Measurements from ENCODE around the gene SPEG. TPM values are rescaled to one million over a fixed set of nuclear protein-coding genes. Genes with fewer than 3 reads are reported as not detected.

The SPEG gene
- total RNA-seq, 2 experiments from 2014 or later: 18.1 to 23.6 TPM

- Mint-ChIP-seq H3K9me3 (no peaks in the 10 kb centered on the region), H3K36me3 (no peaks in the 10 kb centered on the region), H3K27ac (no peak overlapping the region), H3K4me3 (no peak overlapping the region), H3K27me3 (no peaks in the 10 kb centered on the region), H3K4me1 (no peaks in the 10 kb centered on the region)
- DNase-seq: no peak
- ATAC-seq (ENCODE audit: low read depth): no peak
- POLR2A ChIA-PET: no interaction called here
Observed at GRCh38 chr2:219469186-219469724, 34.6 kb downstream of the SPEG start.

- Mint-ChIP-seq H3K27me3 (no peaks in the 10 kb centered on the region), H3K36me3 (no peaks in the 10 kb centered on the region), H3K9me3 (no peaks in the 10 kb centered on the region), H3K4me1 (no peaks in the 10 kb centered on the region), H3K27ac (peak overlapping the region; percentile 35), H3K4me3 (no peak overlapping the region)
- POLR2A ChIA-PET: no interaction called here
- DNase-seq (no peak), ATAC-seq (ENCODE audit: low read depth) (no peak)
Observed at GRCh38 chr2:219470429-219470828, 35.8 kb downstream of the SPEG start.

GRCh38 chr2:219471476-219472371, 37.1 kb downstream of the SPEG start:
- H3K36me3 Mint-ChIP-seq: no peaks in the 10 kb centered on the region
- no peak overlapping the region for H3K4me3 Mint-ChIP-seq
- ATAC-seq (ENCODE audit: low read depth) (no peak), DNase-seq (no peak)
- POLR2A ChIA-PET: no interaction called here
- H3K9me3 Mint-ChIP-seq: no peaks in the 10 kb centered on the region
- no peak overlapping the region for H3K27ac Mint-ChIP-seq
- peaks cover 2% of the 10 kb centered on the region for H3K4me1 Mint-ChIP-seq
- no peaks in the 10 kb centered on the region for H3K27me3 Mint-ChIP-seq

GRCh38 chr2:219472629-219473187, 38.1 kb downstream of the SPEG start:
- Mint-ChIP-seq H3K4me1 (peaks cover 2% of the 10 kb centered on the region), H3K9me3 (no peaks in the 10 kb centered on the region), H3K36me3 (no peaks in the 10 kb centered on the region), H3K27ac (no peak overlapping the region), H3K27me3 (no peaks in the 10 kb centered on the region), H3K4me3 (no peak overlapping the region)
- POLR2A ChIA-PET: no interaction called here
- no peak for ATAC-seq (ENCODE audit: low read depth)
- no peak for DNase-seq

- Mint-ChIP-seq H3K9me3 (no peaks in the 10 kb centered on the region), H3K27ac (no peak overlapping the region), H3K4me1 (peaks cover 2% of the 10 kb centered on the region), H3K27me3 (no peaks in the 10 kb centered on the region), H3K36me3 (no peaks in the 10 kb centered on the region), H3K4me3 (no peak overlapping the region)
- POLR2A ChIA-PET: no interaction called here
- no peak for ATAC-seq (ENCODE audit: low read depth)
- no peak for DNase-seq
Observed at GRCh38 chr2:219473511-219473910, 38.9 kb downstream of the SPEG start.

- DNase-seq (no peak), ATAC-seq (ENCODE audit: low read depth) (no peak)
- Mint-ChIP-seq H3K27me3 (no peaks in the 10 kb centered on the region), H3K4me1 (peaks cover 2% of the 10 kb centered on the region), H3K36me3 (no peaks in the 10 kb centered on the region), H3K27ac (no peak overlapping the region), H3K4me3 (no peak overlapping the region), H3K9me3 (no peaks in the 10 kb centered on the region)
- POLR2A ChIA-PET: interaction anchor here (0.7 kb wide), 1 partner anchor 53 kb away, joined by 3 read pairs; no protein-coding TSS in a partner anchor
Observed at GRCh38 chr2:219474285-219475060, 39.8 kb downstream of the SPEG start.

GRCh38 chr2:219475278-219475677, 40.6 kb downstream of the SPEG start:
- Mint-ChIP-seq H3K4me1 (peaks cover 2% of the 10 kb centered on the region), H3K9me3 (no peaks in the 10 kb centered on the region), H3K4me3 (no peak overlapping the region), H3K27ac (no peak overlapping the region), H3K36me3 (no peaks in the 10 kb centered on the region), H3K27me3 (no peaks in the 10 kb centered on the region)
- DNase-seq (no peak), ATAC-seq (ENCODE audit: low read depth) (no peak)
- POLR2A ChIA-PET: interaction anchor here (0.7 kb wide), 1 partner anchor 52 kb away, joined by 3 read pairs; no protein-coding TSS in a partner anchor

GRCh38 chr2:219475697-219476651, 41.3 kb downstream of the SPEG start:
- DNase-seq (peak; percentile 77), ATAC-seq (ENCODE audit: low read depth) (peak; percentile 67)
- Mint-ChIP-seq H3K27ac (no peak overlapping the region), H3K27me3 (no peaks in the 10 kb centered on the region), H3K9me3 (no peaks in the 10 kb centered on the region), H3K36me3 (no peaks in the 10 kb centered on the region), H3K4me3 (no peak overlapping the region), H3K4me1 (peaks cover 2% of the 10 kb centered on the region)
- POLR2A ChIA-PET: no interaction called here

- DNase-seq: no peak
- no peaks in the 10 kb centered on the region for H3K27me3 Mint-ChIP-seq
- peaks cover 2% of the 10 kb centered on the region for H3K4me1 Mint-ChIP-seq
- no peaks in the 10 kb centered on the region for H3K9me3 Mint-ChIP-seq
- no peaks in the 10 kb centered on the region for H3K36me3 Mint-ChIP-seq
- peak; percentile 13 for ATAC-seq (ENCODE audit: low read depth)
- POLR2A ChIA-PET: no interaction called here
- no peak overlapping the region for H3K4me3 Mint-ChIP-seq
- H3K27ac Mint-ChIP-seq: no peak overlapping the region
Observed at GRCh38 chr2:219476652-219477151, 42.1 kb downstream of the SPEG start.

GRCh38 chr2:219477179-219477578, 42.5 kb downstream of the SPEG start:
- DNase-seq (no peak), ATAC-seq (ENCODE audit: low read depth) (no peak)
- Mint-ChIP-seq H3K9me3 (no peaks in the 10 kb centered on the region), H3K36me3 (no peaks in the 10 kb centered on the region), H3K4me3 (no peak overlapping the region), H3K27me3 (peaks cover 3% of the 10 kb centered on the region), H3K4me1 (peaks cover 2% of the 10 kb centered on the region), H3K27ac (no peak overlapping the region)
- POLR2A ChIA-PET: no interaction called here

GRCh38 chr2:219477815-219478214, 43.2 kb downstream of the SPEG start:
- no peak overlapping the region for H3K27ac Mint-ChIP-seq
- no peaks in the 10 kb centered on the region for H3K36me3 Mint-ChIP-seq
- H3K4me1 Mint-ChIP-seq: peaks cover 2% of the 10 kb centered on the region
- POLR2A ChIA-PET: no interaction called here
- DNase-seq (no peak), ATAC-seq (ENCODE audit: low read depth) (no peak)
- peaks cover 8% of the 10 kb centered on the region for H3K27me3 Mint-ChIP-seq
- no peak overlapping the region for H3K4me3 Mint-ChIP-seq
- H3K9me3 Mint-ChIP-seq: no peaks in the 10 kb centered on the region

- H3K27me3 Mint-ChIP-seq: peaks cover 12% of the 10 kb centered on the region
- H3K27ac Mint-ChIP-seq: no peak overlapping the region
- no peak overlapping the region for H3K4me3 Mint-ChIP-seq
- no peaks in the 10 kb centered on the region for H3K36me3 Mint-ChIP-seq
- POLR2A ChIA-PET: no interaction called here
- DNase-seq (no peak), ATAC-seq (ENCODE audit: low read depth) (no peak)
- H3K9me3 Mint-ChIP-seq: no peaks in the 10 kb centered on the region
- H3K4me1 Mint-ChIP-seq: peaks cover 3% of the 10 kb centered on the region
Observed at GRCh38 chr2:219478916-219479315, 44.3 kb downstream of the SPEG start.
